BJ (cell line): ENCODE data around the gene YKT6. TPM values are rescaled to one million over a fixed set of nuclear protein-coding genes. Genes with fewer than 3 reads are reported as not detected.
"Not testable (repeated sequence)": the region's sequence is repeated elsewhere in the genome, so short reads cannot be mapped to it uniquely, and the experiment has no call there.

ENCODE experiments used
- CTCF ChIA-PET: fragments of 350-600 bp; formaldehyde crosslinking; extraction: SDS; loops from one replicate; lab custom pipeline; 2021; ENCODE audit warnings: antibody characterized with exemption, inconsistent platforms; lab: Yijun Ruan, JAX
- POLR2A ChIA-PET: fragments of 300-600 bp; sonication (Branson Sonifier 250); formaldehyde crosslinking; extraction: SDS; loops from one replicate; lab custom pipeline; 2021; ENCODE audit warnings: antibody characterized with exemption; lab: Charles Lee
- DNase-seq: peaks from one replicate; pipeline ENCODE4 v3.0.0-alpha.2; 2011; ENCODE audit warnings: low read depth
- H3K27me3 ChIP-seq: 2 replicates; pipeline ENCODE4 v1.6.0; 2011; ENCODE audit warnings: low read length; ENCODE audit not compliant: control insufficient read depth, insufficient read depth
- H3K36me3 ChIP-seq: 2 replicates; pipeline ENCODE4 v1.5.1; 2011; ENCODE audit warnings: low read length; ENCODE audit not compliant: control insufficient read depth, insufficient read depth
- H3K4me3 ChIP-seq: 2 replicates; pipeline ENCODE4 v1.5.1; 2011; ENCODE audit warnings: low read depth, mild to moderate bottlenecking, control low read depth, low read length
- polyA plus RNA-seq: library from polyadenylated mRNA; depleted of rRNA; stranded (reverse); fragments of >200 nt; gene quantifications from 2 replicates; pipeline ENCODE4 v1.2.3, GENCODE V29; 2011
- TF ChIP-seq, protein P1 (sequence below): IDR thresholded peaks from 2 replicates; pipeline ENCODE4 v1.5.1; 2011; ENCODE audit warnings: low read depth, mild to moderate bottlenecking, control low read depth, inconsistent platforms, low read length, moderate library complexity; ENCODE audit not compliant: insufficient read depth

The YKT6 gene
- polyA plus RNA-seq, 1 experiment = 160 TPM

DNA sequence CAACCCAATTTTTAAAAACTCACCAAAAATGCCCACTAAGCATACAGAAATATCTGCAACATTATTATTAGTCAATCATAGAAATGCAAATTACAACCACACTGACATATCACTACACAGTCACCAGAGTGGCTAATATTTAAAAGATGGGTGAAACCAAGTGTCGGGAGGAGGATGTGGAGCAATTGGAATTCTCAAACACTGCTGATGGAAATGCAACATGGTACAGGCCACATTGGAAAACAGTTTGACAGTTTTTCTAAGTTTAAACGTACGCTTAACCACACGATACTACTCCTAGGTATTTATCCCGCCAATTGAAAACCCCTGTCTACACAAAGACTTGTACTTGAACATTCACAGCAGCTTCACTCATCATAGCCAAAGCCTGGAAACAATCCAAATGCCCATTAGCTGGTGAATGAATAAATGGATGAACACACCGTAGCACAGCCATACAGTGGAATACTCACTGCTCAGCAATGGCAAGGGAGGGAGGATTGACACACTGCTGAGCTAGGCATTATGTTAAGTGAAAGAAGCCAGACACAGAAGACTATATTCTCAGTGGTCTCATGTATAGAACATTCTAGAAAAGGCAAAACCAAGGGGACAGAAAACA, 27.9 kb upstream of the YKT6 start:
- no peak for DNase-seq
- Histone ChIP-seq H3K36me3 (no peaks in the 10 kb centered on the region), H3K27me3 (peaks cover 9% of the 10 kb centered on the region), H3K4me3 (no peak overlapping the region)
- ChIA-PET POLR2A (no interaction called here), CTCF (interaction anchor here (0.9 to 1.4 kb wide), 3 partner anchors 16 to 154 kb away, joined by 3 read pairs; partner anchors contain the start of gene GCK)
- TF ChIP-seq, protein P1, sequence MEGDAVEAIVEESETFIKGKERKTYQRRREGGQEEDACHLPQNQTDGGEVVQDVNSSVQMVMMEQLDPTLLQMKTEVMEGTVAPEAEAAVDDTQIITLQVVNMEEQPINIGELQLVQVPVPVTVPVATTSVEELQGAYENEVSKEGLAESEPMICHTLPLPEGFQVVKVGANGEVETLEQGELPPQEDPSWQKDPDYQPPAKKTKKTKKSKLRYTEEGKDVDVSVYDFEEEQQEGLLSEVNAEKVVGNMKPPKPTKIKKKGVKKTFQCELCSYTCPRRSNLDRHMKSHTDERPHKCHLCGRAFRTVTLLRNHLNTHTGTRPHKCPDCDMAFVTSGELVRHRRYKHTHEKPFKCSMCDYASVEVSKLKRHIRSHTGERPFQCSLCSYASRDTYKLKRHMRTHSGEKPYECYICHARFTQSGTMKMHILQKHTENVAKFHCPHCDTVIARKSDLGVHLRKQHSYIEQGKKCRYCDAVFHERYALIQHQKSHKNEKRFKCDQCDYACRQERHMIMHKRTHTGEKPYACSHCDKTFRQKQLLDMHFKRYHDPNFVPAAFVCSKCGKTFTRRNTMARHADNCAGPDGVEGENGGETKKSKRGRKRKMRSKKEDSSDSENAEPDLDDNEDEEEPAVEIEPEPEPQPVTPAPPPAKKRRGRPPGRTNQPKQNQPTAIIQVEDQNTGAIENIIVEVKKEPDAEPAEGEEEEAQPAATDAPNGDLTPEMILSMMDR = no peak

DNA sequence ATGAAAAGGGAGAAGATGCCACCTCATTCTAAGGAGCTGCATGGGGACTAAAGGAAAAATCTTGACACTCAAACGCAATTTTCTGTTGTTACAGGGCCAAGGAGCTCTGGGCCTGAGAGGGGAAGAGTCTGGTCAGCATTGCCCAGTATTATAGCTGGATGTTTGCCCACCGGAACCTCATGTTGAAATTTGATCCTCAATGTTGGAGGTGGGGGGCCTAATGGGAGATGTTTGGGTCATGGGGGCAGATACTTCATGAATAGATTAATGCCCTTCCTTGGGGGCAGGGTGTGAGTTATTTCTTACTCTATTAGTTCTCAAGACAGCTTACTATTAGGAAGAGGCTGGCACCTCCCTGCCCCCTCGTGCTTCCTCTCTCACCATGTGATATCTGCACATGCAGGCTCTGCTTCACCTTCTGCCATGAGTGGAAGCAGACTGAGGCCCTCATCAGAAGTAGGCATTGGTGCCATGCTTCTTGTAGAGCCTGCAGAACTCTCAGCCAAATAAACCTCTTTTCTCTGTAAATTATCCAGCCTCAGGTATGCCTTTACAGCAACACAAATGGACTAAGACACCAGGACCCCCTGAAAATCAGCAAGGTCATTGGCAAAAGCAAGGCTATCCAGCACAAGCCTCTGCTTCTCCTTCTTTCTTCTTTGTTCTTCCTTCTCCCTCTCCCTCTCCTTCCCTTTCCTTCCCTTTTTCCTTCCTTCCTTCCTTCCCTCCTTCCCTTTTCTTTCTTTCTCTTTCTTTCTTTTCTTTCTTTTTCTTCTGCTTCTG, 26.7 kb upstream of the YKT6 start:
- H3K27me3 ChIP-seq = peaks cover 9% of the 10 kb centered on the region
- POLR2A ChIA-PET = no interaction called here
- no peaks in the 10 kb centered on the region for H3K36me3 ChIP-seq
- no peak for DNase-seq
- TF ChIP-seq, protein P1 = no peak
- CTCF ChIA-PET = interaction anchor here (0.9 kb wide), 2 partner anchors 15 to 155 kb away, joined by 3 read pairs; partner anchors contain the start of gene GCK
- H3K4me3 ChIP-seq = no peak overlapping the region

DNA sequence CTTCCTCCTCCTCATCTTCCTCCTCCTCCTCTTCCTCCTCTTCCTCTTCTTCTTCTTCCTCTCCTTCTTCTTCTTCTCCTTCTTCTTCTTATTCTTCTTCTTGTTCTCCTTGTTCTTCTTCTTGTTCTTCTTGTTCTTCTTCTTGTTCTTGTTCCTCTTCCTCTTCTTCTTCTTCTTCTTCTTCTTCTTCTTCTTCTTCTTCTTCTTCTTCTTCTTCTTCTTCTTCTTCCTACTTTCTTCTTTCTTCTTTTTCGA, 26.2 kb upstream of the YKT6 start:
- H3K27me3 ChIP-seq, H3K36me3 ChIP-seq, H3K4me3 ChIP-seq, CTCF ChIA-PET, POLR2A ChIA-PET, DNase-seq: not testable (repeated sequence)

DNA sequence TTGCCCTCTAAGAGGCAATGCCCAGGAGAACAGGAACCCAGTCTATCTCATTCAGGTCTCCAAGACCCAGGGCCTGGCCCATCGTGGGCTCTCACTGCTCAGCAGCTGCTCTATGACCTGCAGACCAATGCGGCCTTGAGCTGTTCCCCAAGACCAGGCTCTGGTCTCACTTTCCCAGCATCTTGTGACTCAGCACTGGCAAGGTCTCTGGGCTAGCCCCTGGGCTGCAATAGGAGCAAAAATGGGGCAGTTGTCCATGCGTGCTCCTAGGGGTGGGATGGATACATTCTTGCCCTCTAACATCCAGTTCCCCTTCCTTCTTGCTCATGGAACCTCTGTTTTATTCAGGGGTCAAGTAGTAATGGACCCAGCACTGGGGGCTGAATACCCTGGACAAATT, 25.0 kb upstream of the YKT6 start:
- ChIA-PET POLR2A (no interaction called here), CTCF (interaction anchor here (1.0 to 1.5 kb wide), 3 partner anchors 11 to 45 kb away, joined by 3 to 7 read pairs (median 3); no protein-coding TSS in a partner anchor)
- Histone ChIP-seq H3K4me3 (no peak overlapping the region), H3K36me3 (no peaks in the 10 kb centered on the region), H3K27me3 (peaks cover 7% of the 10 kb centered on the region)
- DNase-seq = no peak
- TF ChIP-seq, protein P1 = no peak

DNA sequence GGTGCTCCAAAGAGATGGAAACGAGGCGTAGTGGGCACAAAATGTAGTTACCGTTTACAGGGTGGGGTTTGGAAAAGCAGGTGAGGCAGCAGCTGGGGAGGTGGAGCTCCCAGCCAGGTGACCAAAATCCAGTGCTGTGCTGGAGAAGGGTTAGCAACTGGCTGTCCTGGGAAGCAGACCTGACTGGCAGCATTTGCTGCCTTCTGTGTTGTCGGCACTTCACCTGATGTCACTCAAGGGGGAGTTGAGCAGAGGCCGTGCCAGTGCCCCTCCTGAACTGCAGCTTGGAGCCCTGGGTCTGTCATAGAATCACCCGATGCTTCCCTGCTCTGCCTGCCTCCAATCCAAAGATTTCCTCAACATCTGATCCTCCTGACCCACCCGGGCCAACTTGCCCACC, 24.3 kb upstream of the YKT6 start:
- TF ChIP-seq, protein P1 = no peak
- ChIA-PET POLR2A (no interaction called here), CTCF (interaction anchor here (1.0 to 1.5 kb wide), 3 partner anchors 10 to 46 kb away, joined by 3 to 7 read pairs (median 3); no protein-coding TSS in a partner anchor)
- Histone ChIP-seq H3K4me3 (no peak overlapping the region), H3K27me3 (peaks cover 7% of the 10 kb centered on the region), H3K36me3 (no peaks in the 10 kb centered on the region)
- DNase-seq = no peak
